ENCODE results near the gene KCNJ18.
"Not testable (repeated sequence)": the region's sequence is repeated elsewhere in the genome, so short reads cannot be mapped to it uniquely, and the experiment has no call there.

The KCNJ18 gene

DNA sequence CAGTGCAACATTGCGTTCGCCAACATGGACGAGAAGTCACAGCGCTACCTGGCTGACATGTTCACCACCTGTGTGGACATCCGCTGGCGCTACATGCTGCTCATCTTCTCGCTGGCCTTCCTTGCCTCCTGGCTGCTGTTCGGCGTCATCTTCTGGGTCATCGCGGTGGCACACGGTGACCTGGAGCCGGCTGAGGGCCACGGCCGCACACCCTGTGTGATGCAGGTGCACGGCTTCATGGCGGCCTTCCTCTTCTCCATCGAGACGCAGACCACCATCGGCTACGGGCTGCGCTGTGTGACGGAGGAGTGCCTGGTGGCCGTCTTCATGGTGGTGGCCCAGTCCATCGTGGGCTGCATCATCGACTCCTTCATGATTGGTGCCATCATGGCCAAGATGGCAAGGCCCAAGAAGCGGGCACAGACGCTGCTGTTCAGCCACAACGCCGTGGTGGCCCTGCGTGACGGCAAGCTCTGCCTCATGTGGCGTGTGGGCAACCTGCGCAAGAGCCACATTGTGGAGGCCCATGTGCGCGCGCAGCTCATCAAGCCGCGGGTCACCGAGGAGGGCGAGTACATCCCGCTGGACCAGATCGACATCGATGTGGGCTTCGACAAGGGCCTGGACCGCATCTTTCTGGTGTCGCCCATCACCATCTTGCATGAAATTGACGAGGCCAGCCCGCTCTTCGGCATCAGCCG lies 10.8 kb downstream of the KCNJ18 start:
- not testable (repeated sequence) for DNase-seq (ENCODE audit: low read depth in 2 of 2, low spot score in 1 of 2)

DNA sequence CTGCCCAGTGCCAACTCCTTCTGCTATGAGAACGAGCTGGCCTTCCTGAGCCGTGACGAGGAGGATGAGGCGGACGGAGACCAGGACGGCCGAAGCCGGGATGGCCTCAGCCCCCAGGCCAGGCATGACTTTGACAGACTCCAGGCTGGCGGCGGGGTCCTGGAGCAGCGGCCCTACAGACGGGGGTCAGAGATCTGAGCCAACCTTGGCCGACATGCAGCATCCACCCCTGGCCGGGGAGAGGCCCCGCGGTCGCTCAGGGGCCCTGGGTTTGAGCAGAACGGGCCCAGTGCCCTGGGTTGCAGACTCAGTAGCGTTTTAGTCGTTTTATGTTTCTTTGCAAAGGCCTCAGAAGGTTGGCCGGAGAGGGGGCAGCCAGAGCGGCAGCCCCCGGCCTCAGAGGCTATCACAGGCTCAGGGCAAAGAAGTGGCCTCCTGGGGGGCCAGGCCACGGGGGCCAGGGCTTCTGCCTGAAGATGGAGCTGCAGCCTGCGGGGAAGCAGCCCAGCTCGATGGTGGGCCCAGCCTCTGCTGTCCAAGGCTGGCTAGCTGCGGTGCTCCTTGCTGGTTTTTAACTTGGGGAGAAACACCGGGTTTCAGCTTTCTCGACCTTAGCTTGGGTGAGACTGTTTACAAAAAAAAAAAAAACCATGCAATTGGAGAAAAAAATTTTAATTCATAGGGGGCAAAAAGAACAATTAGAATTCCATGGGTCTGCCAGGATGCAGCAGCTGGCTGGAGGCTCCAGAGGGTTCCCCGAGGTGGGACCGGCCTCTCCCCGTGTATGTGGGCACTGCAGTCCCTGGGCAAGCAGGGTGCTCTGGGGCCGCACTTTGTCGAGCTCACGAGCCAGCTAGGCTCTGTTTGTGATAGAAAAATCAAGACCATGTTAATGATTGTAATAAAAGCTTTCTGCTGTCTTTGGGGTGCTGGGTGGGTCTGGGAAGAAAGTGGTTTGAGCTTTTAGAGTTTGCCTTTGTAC lies 11.9 kb downstream of the KCNJ18 start:
- not testable (repeated sequence) for DNase-seq (ENCODE audit: low read depth in 2 of 2, low spot score in 1 of 2)

DNA sequence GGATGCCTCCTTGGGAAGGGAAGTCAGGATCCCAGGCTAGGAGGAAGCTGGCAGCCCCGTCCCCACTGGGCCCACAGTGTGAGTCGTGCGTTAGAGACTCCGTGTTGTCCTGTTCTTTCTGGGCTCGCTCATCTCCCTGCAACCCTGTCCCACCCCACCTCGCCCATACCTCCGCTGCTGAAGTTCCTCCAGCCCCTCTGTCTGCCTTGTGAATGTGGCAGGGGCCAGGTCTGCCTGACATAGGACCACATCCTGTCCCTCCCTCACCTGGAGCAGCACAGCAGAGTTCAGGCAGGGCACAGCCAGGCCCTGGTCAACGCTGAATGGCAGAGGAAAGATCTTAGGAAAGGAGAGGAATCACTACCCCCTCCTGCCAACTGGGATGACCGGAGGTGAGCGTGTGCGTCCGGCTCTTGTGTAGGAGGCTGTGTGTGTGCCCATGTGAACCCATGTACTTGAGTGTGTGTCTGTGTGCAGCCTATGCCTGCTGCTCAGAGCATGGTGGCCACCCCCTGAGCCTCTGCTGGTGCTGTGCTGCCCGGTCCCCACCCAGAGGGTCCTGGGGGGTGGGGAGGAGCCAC lies 12.8 kb downstream of the KCNJ18 start:
- DNase-seq (ENCODE audit: low read depth in 2 of 2, low spot score in 1 of 2), result no peak

- not testable (repeated sequence) for DNase-seq (ENCODE audit: low read depth in 2 of 2, low spot score in 1 of 2)
Measured at GRCh38 chr17:21705746-21706145, 13.4 kb downstream of the KCNJ18 start.

DNA sequence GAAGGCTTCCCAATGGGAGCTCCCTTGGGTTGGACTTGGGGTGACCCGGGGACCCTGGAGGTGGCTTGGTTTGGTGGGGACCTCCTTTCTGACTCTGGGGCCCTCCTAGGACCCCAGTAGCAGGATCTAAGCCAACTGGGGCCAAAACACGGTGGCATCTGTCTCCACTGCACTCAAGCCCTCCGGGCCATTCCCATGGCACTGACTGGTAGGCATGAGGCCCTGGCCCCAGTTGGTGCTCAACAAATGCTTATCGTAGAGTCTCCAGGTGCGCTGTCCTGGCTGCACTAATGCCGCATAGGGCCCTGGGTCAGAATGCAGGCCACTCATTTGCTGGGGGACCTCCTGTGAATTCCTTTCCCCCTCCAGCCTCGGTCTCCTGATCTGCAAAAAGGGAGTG lies 14.2 kb downstream of the KCNJ18 start:
- not testable (repeated sequence) for DNase-seq (ENCODE audit: low read depth in 2 of 2, low spot score in 1 of 2)

GRCh38 chr17:21707131-21707530 lies 14.8 kb downstream of the KCNJ18 start:
- not testable (repeated sequence) for DNase-seq (ENCODE audit: low read depth in 2 of 2, low spot score in 1 of 2)

GRCh38 chr17:21707711-21708611 lies 15.6 kb downstream of the KCNJ18 start:
- not testable (repeated sequence) for DNase-seq (ENCODE audit: low read depth in 2 of 2, low spot score in 1 of 2)

GRCh38 chr17:21708612-21709535 lies 16.6 kb downstream of the KCNJ18 start:
- not testable (repeated sequence) for DNase-seq (ENCODE audit: low read depth in 2 of 2, low spot score in 1 of 2)

DNA sequence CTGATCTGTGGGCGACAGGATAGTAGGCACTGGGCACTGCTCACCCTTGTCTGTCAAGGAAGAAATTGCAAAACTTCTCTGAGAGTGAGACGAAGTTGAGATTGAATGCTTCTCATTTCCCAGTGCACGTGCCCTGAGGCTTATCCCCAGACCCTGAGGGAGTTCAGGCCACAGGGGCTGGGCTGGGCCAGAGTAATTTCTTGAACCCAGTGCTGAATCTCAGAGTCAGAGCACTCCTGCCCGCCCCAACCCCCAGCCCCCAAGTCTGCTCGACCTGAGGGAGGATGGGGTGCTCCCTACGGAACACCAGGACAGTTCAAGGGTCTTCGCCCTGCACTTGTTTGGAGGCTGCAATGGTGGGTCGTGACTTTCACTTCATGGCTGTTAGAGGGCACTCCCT lies 17.7 kb downstream of the KCNJ18 start:
- not testable (repeated sequence) for DNase-seq (ENCODE audit: low read depth in 2 of 2, low spot score in 1 of 2)

GRCh38 chr17:21710486-21710885 lies 18.2 kb downstream of the KCNJ18 start:
- not testable (repeated sequence) for DNase-seq (ENCODE audit: low read depth in 2 of 2, low spot score in 1 of 2)

DNA sequence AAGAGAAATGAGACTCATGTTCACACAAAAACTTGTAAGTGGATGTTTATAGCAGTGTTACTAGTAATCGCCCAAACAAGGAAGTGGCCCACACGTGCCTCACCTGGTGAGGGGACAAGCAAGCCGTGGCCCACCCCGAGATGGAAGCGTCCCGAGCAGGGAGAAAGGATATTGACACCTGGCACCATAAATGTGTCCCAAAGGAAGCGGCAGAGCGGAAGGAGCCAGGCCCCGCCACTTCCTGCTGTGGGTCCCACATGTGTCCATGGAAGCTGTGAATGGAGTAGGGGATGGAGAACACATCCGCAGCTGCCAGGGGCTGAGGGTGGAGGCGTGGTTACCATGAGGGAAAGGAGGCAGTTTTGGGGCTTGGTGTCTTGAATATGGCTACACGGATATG lies 18.9 kb downstream of the KCNJ18 start:
- no peak for DNase-seq (ENCODE audit: low read depth in 2 of 2, low spot score in 1 of 2)

DNA sequence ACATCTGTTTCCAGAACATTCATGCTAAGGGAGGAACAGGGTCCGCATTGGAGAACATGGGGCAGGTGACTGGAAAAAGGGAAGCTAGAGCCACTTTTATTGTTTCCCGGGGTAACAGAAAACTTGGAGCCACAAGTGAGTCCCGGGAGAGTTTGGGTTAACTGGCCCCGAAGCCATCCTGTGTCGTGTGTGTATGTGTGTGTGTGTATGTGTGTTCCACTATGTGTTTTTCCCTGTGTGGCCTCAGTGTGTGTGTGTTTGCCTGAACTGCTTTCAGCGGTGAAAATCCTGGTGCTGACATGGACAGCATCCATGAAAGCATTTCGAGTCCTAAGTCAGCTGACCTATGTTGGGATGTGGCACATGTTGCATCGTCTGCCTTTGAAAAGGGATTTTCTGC lies 20.7 kb downstream of the KCNJ18 start:
- not testable (repeated sequence) for DNase-seq (ENCODE audit: low read depth in 2 of 2, low spot score in 1 of 2)

DNA sequence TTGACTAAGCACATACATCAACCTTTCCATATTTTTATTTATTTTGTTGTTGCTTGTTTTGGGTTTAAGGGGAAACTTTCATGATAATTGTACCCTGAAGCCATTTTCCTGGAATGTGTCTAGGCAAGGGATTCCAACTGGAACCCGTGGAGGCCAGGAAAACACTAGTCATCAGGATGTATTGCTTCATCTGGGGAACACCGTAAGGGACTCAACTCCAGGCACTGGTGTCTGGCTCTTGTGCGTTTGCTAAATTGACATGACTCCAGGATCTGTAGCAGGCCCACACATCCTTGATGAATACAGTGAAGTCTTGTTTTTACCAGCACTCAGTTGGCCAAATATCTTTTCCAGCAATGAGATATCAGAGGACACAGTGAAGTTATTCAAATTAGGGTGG lies 21.3 kb downstream of the KCNJ18 start:
- not testable (repeated sequence) for DNase-seq (ENCODE audit: low read depth in 2 of 2, low spot score in 1 of 2)

DNA sequence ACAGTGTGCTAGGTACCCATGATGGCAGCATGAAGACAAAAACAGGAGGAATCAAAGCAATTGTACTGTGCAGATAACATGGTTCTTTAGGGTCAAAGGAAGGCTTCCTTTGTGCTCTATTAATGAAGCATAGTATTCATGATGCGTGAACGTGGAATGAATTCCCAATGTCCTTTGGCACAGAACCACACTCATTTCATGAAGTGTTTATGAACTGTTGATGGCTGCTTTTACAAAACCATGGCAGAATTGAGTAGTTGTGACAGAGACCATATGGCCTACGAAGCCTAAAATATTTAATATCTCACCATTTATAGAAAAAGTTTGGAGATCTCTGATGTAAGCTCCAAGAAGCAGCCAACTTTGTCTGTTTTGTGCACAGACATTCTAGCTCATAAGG lies 22.4 kb downstream of the KCNJ18 start:
- DNase-seq (ENCODE audit: low read depth in 2 of 2, low spot score in 1 of 2), result not testable (repeated sequence)

- DNase-seq (ENCODE audit: low read depth in 2 of 2, low spot score in 1 of 2), result not testable (repeated sequence)
Measured at GRCh38 chr17:21715877-21716276, 23.6 kb downstream of the KCNJ18 start.

DNA sequence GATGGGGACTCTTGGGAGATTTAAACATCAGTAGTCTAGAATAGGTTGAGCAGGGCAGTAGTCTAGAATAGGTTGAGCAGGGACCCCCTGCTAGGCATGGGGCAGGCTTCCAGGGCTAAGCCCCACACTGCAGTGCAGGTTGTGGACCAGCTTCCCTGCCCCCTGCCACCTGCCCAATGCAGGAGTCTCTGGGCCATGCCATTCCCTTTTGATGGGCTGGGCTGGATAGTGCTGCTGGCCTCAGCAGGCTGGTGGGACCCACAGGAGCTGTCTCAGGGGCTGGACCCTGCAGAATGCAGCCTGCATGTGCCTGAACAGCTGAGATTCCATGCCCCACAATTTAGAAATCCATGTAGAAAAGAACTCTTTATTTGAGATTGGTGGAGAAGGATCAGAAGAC lies 26.6 kb downstream of the KCNJ18 start:
- DNase-seq (ENCODE audit: low read depth in 2 of 2, low spot score in 1 of 2), result not testable (repeated sequence)

- DNase-seq (ENCODE audit: low read depth in 2 of 2, low spot score in 1 of 2), result not testable (repeated sequence)
Measured at GRCh38 chr17:21719511-21720226, 27.3 kb downstream of the KCNJ18 start.

GRCh38 chr17:21720566-21720965 lies 28.2 kb downstream of the KCNJ18 start:
- DNase-seq (ENCODE audit: low read depth in 2 of 2, low spot score in 1 of 2), result not testable (repeated sequence)

DNA sequence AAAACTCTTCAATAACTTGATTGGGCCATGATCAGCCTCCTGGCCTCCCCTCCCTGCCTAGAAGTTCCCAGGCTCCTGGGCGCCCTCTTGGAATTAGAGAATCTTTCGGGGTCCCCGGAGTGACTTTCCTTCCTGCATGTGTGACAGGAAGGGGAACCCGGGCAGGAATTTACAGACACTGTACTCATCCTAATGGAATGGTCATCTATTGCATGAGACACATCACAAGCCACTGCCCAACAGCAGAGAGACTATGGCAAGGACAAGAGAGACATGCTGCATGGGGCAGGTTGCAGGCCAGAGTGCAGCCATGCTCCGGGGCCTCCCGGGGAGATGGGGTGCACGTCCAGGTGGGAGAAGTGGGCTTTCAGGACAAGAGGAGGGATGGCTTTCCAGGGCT lies 29.9 kb downstream of the KCNJ18 start:
- not testable (repeated sequence) for DNase-seq (ENCODE audit: low read depth in 2 of 2, low spot score in 1 of 2)

All from stimulated activated CD8-positive, alpha-beta memory T cell treated with anti-CD3 and anti-CD28 coated beads, Interleukin-4, amount 100 ng/mL, for 4 hours (primary cell).